Measurements from ENCODE around the gene ATAT1.

DNA sequence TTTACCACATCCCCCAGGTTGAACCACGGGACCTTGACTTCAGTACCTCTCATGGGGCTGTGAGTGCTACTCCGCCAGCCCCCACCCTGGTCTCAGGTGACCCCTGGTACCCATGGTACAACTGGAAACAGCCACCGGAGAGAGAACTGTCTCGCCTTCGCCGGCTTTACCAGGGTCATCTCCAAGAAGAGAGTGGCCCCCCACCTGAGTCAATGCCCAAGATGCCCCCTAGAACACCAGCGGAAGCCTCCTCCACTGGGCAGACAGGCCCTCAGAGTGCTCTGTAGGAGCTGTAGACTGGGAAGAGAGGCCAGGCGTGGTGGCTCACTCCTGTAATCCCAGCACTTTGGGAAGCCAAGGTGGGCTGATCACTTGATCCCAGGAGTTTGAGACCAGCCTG is 1.2 kb upstream of the ATAT1 start:
- TF ChIP-seq, protein P1, sequence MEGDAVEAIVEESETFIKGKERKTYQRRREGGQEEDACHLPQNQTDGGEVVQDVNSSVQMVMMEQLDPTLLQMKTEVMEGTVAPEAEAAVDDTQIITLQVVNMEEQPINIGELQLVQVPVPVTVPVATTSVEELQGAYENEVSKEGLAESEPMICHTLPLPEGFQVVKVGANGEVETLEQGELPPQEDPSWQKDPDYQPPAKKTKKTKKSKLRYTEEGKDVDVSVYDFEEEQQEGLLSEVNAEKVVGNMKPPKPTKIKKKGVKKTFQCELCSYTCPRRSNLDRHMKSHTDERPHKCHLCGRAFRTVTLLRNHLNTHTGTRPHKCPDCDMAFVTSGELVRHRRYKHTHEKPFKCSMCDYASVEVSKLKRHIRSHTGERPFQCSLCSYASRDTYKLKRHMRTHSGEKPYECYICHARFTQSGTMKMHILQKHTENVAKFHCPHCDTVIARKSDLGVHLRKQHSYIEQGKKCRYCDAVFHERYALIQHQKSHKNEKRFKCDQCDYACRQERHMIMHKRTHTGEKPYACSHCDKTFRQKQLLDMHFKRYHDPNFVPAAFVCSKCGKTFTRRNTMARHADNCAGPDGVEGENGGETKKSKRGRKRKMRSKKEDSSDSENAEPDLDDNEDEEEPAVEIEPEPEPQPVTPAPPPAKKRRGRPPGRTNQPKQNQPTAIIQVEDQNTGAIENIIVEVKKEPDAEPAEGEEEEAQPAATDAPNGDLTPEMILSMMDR (conservative IDR thresholded peaks at IDR 0.05; ENCODE audit: low read depth, low read length) = no peak
- TF ChIP-seq EZH2phosphoT487 (IDR thresholded peaks at IDR 0.05; ENCODE audit: borderline replicate concordance, low read length) (no peak), EZH2 (IDR thresholded peaks at IDR 0.05; ENCODE audit: low read length, unreplicated experiment) (no peak)
